GM19035 (cell line): Measurements from ENCODE around the gene DUSP6.
"Not testable (repeated sequence)": the region's sequence is repeated elsewhere in the genome, so short reads cannot be mapped to it uniquely, and the experiment has no call there.

Experiments used
- ATAC-seq: cut with Tn5 transposase; IDR thresholded peaks from one replicate; pipeline ENCODE4 v1.9.1; 2021; ENCODE audit not compliant: unreplicated experiment

DUSP6 gene

GRCh38 chr12:89352242-89352491 is 134 bp downstream of the DUSP6 start:
- no peak for ATAC-seq

DNA sequence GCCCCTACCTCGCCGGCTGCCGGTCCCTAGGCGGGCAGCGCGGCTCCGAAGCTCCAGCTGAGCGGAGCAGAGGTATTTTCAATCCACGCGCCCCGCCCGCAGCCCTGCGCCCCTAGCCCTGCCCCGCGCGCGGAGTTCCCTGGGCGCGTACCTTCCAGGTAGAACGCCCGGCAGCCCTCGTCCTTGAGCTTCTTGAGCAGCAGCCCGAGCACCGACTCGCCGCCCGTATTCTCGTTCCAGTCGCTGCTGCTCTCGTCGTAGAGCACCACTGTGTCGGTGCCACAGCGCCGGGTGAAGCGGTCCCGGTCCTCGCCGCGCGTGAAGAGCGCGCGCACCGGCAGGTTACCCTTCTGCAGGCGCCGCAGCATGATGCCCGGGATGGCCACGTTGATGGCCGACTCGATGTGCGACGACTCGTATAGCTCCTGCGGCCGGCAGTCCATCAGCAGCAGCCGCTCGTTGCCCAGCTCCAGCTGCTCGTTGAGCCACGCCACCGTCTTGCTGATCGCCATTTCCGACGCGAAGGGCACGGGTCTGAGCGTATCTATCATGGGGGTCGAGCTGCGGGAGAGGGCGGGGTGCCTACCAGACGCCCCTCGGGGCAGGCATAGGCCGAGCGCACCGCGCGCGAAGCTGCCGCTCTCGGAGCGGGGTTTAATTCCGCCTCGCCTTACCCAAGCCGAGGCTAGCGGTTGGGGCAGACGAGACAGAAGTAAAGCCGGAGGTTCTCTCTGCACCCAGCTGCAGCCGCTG is 636 bp downstream of the DUSP6 start:
- ATAC-seq, result peak; percentile 33

DNA sequence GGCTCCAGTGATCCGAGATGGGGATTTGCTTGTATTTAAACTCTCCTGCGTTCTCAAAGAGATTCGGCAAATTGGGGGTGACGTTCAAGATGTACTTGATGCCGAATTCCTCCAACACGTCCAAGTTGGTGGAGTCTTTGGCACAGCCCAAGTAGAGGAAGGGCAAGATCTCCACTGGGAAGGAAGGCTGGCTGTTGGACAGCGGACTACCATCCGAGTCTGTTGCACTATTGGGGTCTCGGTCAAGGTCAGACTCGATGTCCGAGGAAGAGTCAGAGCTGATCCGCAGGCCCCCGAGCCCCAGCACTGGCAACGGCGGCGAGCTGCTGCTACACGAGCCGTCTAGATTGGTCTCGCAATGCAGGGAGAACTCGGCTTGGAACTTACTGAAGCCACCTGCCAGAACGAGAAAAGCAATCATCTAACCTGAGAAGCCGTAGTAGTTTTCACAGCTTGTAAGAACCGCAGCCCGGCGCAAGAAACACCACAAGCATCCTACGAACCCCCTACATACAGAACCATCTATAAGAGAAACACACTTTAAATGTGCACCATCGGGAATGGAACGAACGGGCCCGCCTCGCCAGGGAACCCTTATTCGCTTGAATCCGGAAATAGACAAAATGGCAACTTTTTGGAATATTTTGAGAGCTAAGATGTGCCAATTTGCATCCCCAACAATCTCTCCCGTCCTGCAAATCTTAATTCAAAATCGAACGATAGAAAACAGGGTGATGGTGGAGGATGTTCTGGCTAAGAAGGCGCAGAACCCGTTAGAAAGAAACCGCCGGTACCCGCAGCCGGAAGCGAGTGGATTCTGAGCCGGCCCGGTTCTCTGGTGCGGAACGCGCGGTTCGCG is 1.4 kb downstream of the DUSP6 start:
- no peak for ATAC-seq

DNA sequence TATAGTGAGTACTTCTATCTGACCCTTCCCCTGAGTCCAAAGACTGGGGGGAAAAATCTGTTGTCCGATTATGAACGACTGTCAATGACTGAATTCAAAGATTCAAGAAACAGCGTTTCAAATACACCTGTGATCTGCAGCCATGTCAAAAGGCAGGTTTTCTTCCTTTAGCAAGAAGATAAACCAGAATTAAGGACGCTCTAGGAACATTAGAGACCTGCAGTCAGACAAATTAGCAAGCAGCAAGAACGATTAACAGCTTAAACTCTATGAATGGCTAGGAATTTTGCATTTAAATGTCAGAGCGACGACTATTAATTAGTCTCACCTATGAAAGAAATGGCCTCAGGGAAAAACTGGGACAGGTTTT is 2.1 kb downstream of the DUSP6 start:
- no peak for ATAC-seq

DNA sequence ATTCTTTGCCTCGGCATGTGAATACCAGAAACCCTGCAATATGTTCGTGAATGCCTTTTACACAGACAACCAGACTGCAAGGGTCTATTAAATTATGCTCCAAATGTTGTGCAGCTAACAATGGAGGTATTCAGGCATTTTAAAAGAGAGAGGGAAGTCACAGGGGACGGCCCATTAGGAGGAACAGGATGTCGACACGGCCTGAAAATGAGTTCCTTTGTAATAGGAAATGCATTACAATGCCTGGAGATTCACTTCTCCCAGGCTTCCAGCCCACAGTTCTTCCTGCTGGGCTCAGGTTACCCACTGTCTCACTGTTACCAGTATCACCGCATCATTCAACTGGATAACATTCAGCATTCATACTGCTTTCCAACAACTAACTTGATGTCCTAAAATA is 2.5 kb downstream of the DUSP6 start:
- ATAC-seq, result no peak

GRCh38 chr12:89348894-89349699 is 3.2 kb downstream of the DUSP6 start:
- ATAC-seq, result no peak

DNA sequence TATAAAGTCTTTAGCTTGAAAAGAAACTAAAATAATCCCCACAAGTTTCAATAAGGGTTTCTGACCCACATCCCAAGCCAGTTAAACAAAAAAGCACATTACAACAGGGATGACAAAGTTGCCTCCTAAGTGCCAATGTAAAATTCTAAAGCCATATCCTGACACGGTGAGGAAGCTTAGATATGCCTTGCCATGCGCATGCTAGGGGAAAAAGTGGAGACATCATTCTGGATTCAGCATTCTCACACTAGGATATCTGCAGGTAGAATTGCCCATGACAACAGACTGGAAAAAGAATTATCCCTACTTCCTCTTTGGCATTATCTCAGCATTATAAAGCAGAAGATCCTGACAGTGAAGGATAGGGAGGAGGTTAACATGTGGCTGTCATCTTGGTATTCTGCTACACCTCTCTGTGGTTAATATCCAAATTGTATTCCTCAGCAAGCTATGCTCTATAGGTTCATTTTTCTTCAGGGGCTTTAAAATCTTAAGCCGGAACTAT is 4.9 kb downstream of the DUSP6 start:
- no peak for ATAC-seq

DNA sequence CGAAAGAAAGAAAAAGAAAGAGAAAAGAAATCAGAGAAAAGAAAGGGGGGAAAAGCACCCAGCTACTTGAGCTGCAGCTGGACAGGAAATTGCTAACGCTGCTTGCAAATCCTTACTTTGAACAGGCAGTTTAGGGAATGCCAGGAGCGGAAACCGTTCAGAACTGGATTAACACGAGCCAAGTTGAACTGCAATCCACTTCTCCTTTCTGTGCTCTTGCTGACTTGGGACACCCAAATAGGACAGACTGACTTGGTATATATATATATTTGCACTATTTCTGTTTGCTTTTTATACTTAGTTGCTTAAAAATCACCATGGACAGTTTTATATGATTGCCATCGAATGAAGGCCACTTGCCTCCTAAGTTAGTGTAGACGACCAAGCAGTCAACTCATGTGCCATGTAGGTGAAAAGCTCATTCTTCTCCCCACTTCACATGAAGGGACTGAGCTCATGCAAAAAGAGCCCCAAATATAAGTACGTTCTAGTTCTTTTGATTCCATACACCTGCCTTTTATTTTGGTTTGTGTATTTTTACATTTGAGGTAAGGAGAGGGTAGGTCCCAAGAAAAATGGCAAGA is 5.5 kb downstream of the DUSP6 start:
- no peak for ATAC-seq

- peak; percentile 99 for ATAC-seq
Measured at GRCh38 chr12:89345830-89346740, 6.2 kb downstream of the DUSP6 start.

- no peak for ATAC-seq
Measured at GRCh38 chr12:89345376-89345775, 6.9 kb downstream of the DUSP6 start.

- ATAC-seq, result no peak
Measured at GRCh38 chr12:89344862-89345202, 7.5 kb downstream of the DUSP6 start.

DNA sequence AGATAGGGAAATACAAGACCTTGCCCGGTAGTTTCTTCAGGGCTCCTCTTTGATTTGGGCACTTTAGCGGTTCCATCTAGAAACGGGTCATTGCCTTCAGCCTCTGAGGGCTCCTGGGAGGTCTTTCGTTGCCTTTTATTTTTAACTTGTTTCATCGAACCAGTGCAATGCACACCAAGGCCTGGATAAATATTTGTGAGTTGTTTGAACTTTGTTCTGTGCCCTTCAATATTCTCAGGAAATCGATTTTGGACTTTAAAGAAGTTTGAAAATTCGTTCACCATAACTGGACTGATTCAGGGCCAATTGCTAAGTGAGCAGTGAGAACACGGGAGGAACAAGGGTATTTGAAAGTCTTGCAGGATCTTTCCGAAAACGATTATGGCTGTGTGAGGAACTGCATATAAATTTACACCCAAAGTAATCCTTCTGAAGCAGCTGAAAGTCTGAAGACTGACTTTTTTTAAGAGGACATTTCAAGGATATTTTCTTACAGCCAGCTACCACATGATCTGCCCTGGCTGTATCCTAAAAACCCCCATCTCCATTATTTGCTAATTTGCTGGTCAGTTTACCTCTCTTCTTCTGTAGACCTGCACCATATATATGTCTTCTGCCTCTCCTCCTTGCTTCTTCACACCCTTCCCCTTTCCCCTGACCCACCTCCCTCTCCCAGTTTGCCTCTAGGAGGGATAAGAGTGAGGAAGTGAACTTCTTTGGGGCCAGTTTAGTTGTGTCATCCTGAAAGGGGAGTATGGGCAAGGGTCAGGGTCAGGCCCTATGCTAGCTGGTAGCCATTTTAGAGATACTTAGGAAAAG is 8.0 kb downstream of the DUSP6 start:
- no peak for ATAC-seq

DNA sequence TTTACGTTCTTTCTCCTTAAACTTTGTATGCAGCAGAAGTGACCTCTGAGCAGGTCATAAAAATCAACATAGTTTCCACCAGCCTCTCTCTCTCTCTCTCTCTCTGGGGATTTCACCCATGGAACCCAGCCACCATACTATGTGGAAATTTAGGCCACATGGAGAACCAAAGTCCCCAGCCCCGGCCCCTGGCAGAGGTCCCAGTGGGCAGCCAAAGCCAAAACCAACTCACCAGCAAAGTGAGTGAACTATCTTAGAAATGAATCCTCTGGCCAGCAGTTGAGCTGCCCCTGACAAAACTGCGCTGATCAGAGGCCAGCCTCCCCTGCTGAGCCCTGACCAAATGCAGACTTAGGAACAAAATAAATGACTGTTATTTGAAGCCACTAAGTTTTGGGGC is 9.2 kb downstream of the DUSP6 start:
- no peak for ATAC-seq

GRCh38 chr12:89340861-89341260 is 11.4 kb downstream of the DUSP6 start:
- ATAC-seq, result no peak

- no peak for ATAC-seq
Measured at GRCh38 chr12:89339526-89339925, 12.8 kb downstream of the DUSP6 start.

DNA sequence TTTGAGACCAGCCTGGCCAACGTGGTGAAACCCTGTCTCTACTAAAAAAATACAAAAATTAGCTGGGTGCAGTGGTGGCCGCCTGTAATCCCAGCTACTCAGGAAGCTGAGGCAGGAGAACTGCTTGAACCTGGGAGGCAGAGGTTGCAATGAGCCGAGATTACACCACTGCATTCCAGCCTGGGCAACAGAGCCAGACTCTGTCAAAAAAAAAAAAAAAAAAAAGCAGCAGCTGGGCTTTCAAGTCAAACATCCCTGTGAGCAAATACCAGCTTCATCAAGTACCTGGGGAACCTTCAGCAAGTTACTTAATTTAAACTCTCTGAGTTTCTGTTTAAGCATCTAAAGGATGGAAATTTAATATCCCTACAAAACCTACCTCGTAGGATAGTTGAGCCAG is 15.2 kb downstream of the DUSP6 start:
- not testable (repeated sequence) for ATAC-seq

GRCh38 chr12:89335452-89336244 is 16.7 kb downstream of the DUSP6 start:
- no peak for ATAC-seq

DNA sequence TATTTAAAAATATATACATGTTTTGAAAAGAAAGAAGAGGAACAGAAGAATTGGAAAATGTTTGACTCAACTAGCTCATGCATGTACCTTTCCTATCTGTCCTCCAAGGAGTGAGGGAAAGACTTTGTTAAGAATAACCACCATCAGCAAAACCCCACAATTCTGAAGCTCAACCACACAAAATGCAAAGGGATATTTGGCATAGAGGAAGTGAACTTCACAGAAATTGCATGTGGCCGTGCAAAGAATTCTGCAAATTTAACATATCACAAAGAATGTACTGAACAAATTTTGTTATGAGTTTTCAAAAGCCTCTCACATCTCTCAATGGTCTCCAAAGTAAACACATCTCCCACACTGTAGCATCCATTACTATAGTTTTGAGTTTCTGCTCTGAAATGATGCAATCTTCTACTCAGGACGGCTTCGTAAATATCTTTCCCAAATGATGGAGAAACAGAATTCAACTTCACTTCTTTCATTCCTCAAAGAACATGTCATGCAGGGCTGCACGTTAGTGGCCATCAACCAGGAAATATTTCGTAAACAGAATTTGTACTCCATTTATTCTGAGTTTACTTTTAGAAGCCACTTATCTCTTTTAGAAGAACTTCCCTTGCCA is 17.6 kb downstream of the DUSP6 start:
- no peak for ATAC-seq
